ENCODE measurements around the gene PPP1R10.

DNA sequence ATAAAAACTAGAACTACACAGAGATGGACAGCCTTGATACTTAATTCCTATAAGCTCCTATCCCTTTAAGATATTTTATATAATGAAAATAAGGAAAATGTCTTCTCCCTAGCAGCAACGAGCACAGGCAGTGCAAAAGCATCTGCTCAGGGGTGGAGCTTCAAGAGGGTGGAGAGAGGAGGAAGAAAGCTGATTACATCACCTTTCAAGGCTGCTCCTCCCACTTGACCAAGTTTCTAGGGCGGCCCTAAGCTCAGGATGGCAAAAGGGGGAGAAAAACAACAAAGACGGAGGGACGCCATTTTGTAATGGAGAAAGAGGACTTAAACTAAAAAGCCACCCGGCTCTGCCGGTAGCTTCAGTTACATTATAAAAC lies 2.2 kb downstream of the PPP1R10 start:
- TF ChIP-seq, protein P1, sequence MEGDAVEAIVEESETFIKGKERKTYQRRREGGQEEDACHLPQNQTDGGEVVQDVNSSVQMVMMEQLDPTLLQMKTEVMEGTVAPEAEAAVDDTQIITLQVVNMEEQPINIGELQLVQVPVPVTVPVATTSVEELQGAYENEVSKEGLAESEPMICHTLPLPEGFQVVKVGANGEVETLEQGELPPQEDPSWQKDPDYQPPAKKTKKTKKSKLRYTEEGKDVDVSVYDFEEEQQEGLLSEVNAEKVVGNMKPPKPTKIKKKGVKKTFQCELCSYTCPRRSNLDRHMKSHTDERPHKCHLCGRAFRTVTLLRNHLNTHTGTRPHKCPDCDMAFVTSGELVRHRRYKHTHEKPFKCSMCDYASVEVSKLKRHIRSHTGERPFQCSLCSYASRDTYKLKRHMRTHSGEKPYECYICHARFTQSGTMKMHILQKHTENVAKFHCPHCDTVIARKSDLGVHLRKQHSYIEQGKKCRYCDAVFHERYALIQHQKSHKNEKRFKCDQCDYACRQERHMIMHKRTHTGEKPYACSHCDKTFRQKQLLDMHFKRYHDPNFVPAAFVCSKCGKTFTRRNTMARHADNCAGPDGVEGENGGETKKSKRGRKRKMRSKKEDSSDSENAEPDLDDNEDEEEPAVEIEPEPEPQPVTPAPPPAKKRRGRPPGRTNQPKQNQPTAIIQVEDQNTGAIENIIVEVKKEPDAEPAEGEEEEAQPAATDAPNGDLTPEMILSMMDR (IDR thresholded peaks at IDR 0.05 in 4 of 5, conservative IDR thresholded peaks at IDR 0.05 in 1 of 5) = no peak
- peak; percentile 73 to 95 for TF ChIP-seq POLR2A (IDR thresholded peaks at IDR 0.05)

Measured in gastrocnemius medialis (tissue), 4 donors.